ENCODE results near the gene BRSK2.

The BRSK2 gene

DNA sequence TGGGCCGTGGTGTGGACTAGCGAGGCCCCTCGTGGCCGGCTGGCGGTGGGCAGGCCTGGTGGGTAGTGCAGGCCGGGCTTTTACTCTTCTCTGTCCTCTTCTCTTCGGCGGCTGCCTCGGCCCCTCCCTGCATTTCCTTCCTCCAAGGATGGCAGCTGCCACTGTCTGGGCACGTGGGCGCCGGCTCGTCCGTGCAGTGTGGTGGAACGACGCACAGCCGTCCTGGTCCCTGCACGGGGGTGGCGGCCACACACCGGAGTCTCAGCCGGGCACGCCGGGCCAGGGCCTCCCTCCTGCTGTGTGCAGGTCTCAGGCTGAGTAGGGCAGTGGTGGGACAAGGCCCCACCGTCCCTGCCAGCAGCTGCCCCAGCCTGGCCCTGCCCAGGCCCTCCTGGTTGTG, 59.1 kb downstream of the BRSK2 start:
- in situ Hi-C loops (cut with HindIII; ENCODE audit: low sequenced_read_pairs): no loop called here

- in situ Hi-C loops (cut with HindIII; ENCODE audit: low sequenced_read_pairs): loop anchor here (5.0 kb wide), 1 partner anchor 52 kb away; no protein-coding TSS in a partner anchor
Observed at GRCh38 chr11:1449490-1450243, 59.9 kb downstream of the BRSK2 start.

DNA sequence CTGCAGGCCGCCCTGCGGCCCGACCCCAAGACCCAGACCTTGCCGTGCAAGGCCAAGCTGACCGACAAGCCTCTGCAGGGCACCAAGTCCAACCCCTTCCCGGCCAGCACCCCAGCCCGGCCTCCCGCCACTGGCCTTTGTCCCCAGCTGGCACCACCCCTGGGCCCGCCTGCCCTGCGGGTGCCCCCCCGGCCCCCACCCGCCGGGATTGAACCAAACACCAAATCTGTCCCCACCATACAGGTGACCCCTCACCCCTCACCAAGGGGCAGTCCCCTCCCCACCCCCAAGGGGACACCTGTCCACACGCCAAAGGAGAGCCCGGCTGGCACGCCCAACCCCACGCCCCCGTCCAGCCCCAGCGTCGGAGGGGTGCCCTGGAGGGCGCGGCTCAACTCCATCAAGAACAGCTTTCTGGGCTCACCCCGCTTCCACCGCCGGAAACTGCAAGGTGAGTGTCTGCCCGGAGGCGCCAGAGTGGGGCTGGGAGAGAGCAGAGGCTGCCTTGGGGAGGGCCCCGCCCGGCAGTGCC, 60.7 kb downstream of the BRSK2 start:
- in situ Hi-C loops (cut with HindIII; ENCODE audit: low sequenced_read_pairs): loop anchor here (5.0 kb wide), 1 partner anchor 53 kb away; no protein-coding TSS in a partner anchor

GRCh38 chr11:1450949-1451710, 61.4 kb downstream of the BRSK2 start:
- in situ Hi-C loops (cut with HindIII; ENCODE audit: low sequenced_read_pairs): loop anchor here (5.0 kb wide), 1 partner anchor 54 kb away; no protein-coding TSS in a partner anchor

- in situ Hi-C loops (cut with HindIII; ENCODE audit: low sequenced_read_pairs): loop anchor here (5.0 kb wide), 1 partner anchor 55 kb away; no protein-coding TSS in a partner anchor
Observed at GRCh38 chr11:1451781-1452470, 62.2 kb downstream of the BRSK2 start.

DNA sequence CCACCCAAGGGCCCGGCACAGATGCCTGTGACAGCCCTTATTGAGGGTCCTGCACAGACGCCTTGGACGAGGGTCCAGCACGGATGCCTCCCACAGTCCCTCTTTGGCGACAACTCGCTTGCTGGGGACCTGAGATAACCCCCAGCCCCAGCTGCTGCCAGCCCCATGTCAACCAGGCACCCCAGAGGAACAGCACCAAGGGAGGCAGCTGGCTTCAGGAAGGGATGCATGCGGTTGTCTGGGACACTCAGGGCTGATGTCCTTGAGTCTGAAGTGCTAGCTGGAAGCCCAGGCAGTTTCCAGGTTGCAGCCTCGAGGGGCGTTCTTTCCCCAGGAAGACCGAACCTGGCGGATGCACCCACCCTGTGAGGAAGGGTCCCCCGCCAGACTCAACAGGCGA, 63.0 kb downstream of the BRSK2 start:
- in situ Hi-C loops (cut with HindIII; ENCODE audit: low sequenced_read_pairs): loop anchor here (5.0 kb wide), 1 partner anchor 55 kb away; no protein-coding TSS in a partner anchor

GRCh38 chr11:1453611-1454034, 63.9 kb downstream of the BRSK2 start:
- in situ Hi-C loops (cut with HindIII; ENCODE audit: low sequenced_read_pairs): loop anchor here (5.0 kb wide), 1 partner anchor 56 kb away; no protein-coding TSS in a partner anchor

DNA sequence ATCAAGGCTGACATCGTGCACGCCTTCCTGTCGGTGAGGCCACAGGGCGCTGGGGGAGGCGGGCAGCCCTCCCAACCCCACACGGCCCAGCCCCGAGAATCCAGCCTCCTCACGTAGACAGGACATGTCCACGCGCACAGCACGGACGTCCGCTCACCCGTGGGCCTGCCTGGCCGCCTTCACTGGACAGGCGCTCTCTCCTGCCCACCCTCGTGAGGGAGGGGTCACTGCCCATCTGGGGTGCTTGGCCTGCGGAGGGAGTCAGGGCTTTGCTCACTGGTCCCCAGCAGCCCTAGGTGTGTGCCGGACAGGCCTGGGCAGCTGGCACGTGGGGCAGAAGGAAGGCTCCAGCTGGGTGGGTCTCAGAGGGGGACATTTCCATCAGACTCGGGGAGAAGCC, 64.8 kb downstream of the BRSK2 start:
- in situ Hi-C loops (cut with HindIII; ENCODE audit: low sequenced_read_pairs): loop anchor here (5.0 kb wide), 1 partner anchor 57 kb away; no protein-coding TSS in a partner anchor

DNA sequence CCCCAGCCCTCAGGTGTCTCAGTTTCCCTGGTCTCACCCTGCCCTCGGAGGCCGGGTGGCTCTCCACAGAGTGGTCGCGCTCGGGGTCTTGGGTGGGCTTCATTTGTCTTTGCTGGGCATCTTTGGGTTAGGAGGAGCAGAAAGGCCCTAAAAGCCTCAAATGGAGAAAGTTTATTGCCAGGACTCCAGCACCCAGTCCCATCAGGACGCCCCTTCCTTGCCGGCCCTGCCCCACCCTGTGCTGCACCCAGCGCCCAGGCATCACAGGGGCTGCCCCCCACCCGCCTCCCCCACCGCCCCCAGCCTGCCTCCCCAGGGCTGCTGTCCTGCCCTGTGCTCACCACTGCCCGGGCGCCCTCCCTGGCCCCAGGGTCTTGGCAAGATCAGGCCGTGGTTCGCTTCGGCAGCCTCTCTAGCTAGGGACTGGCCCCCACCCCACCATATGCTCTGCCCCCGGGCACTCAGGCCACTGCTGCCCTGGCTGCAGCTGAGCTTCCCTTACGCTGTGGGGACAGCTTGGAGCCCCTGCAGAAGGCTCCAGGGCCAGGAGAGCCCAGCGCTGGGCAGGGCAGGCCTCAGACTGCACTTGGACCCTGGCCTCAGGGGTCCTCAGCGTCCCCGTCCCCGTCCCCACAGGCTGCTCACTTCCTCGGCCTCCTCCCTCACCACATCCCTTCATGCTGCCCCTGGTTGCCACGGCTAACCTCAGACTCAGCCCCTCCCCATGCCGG, 65.5 kb downstream of the BRSK2 start:
- in situ Hi-C loops (cut with HindIII; ENCODE audit: low sequenced_read_pairs): no loop called here

GRCh38 chr11:1455763-1456060, 66.0 kb downstream of the BRSK2 start:
- in situ Hi-C loops (cut with HindIII; ENCODE audit: low sequenced_read_pairs): no loop called here

- in situ Hi-C loops (cut with HindIII; ENCODE audit: low sequenced_read_pairs): no loop called here
Observed at GRCh38 chr11:1456176-1456575, 66.4 kb downstream of the BRSK2 start.

GRCh38 chr11:1456596-1457325, 67.0 kb downstream of the BRSK2 start:
- in situ Hi-C loops (cut with HindIII; ENCODE audit: low sequenced_read_pairs): no loop called here

DNA sequence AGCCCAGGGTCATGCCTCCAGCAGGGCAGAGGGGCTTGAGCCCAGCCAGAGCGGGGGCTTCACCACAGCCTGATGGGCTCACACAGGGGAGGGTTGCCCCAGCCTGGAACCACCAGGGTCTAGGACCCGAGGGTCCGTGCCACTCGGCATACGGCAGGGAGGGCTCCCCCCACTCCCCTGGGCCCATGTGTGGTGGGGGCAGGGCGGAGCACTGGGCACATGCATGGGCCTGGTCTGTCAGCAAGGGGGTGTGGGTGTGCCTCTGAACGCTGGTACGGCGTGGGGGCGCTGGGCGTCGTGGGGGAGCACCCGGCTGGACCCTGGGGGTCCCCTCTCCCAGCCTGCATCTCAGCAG, 67.6 kb downstream of the BRSK2 start:
- in situ Hi-C loops (cut with HindIII; ENCODE audit: low sequenced_read_pairs): no loop called here

- in situ Hi-C loops (cut with HindIII; ENCODE audit: low sequenced_read_pairs): no loop called here
Observed at GRCh38 chr11:1457856-1458255, 68.1 kb downstream of the BRSK2 start.

DNA sequence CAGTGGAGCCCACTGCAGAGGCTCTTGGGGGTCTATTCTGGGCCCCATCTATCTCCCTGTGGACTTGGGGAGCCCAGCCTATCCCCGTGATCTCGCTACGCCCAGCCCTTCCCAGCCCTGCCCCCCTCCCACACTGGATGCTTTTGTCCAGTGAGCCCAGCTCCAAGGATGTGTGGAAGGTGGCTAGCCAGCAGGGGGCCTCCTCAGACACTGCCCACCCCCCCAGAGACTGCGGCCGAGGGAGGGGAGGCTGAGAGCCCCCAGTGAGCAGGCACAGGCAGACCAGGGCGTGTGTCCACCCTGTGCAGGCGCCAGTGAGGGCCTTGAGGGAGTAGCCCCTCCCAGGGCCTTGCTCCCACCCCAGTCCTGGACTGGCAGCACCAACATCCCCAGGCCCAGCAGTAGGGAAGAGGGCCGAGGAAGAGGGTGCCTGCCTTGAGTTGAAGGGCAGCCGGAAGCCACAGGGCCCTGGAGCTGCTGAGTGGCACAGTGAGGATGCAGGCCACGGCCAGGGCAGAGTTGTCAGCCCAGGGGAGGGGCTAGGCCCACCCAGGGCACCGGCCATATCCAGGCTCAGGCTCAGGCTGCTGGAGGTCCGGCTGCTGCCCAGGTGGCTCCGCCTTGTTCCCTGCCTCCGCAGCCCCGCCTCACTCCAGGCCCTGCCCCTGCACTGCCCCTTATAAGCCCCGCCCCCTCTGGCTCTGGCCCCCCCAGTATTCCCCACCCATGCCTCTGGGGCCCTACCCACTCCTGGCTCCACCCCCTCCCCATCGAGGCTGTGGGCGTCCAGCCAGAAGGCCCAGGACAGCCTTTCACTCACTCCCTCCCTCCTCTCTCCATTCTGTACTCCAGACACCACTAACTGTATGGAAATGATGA, 68.8 kb downstream of the BRSK2 start:
- in situ Hi-C loops (cut with HindIII; ENCODE audit: low sequenced_read_pairs): no loop called here

GRCh38 chr11:1459219-1459575, 69.5 kb downstream of the BRSK2 start:
- in situ Hi-C loops (cut with HindIII; ENCODE audit: low sequenced_read_pairs): no loop called here

DNA sequence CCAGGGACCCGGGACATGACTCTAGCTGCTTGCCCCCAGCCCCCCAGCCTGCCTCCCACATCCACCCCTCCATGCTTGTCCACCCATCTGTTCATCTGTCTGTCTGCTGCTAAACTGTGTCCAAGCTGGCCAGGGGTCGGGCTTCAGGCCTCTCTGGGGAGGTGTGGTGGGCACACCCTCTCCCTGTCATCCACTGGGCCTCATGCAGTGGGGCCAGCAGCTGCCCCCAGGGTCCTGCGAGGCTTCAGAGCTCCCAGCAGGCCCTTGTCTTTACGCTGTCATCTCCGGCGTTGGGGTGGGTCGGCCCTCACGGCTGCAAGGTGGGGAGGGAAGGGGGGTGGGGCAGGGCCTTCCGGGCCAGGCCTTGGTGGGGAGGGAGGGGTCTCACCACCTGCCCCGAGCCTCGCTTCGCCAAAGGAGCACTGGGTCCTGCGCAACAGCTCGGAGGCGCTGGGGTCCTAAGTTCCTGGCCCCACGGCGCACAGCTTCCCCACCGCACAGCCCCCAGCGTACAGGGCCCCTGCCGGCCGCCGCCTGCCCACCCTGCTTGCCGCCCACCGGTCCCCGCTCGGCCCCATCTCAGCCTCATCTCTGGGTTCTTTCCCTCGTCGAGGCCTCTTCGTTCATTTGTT, 70.1 kb downstream of the BRSK2 start:
- in situ Hi-C loops (cut with HindIII; ENCODE audit: low sequenced_read_pairs): no loop called here

GRCh38 chr11:1460396-1460985, 70.8 kb downstream of the BRSK2 start:
- in situ Hi-C loops (cut with HindIII; ENCODE audit: low sequenced_read_pairs): no loop called here
